Measurements from ENCODE around the gene AP1B1. TPM values are rescaled to one million over a fixed set of nuclear protein-coding genes. Genes with fewer than 3 reads are reported as not detected.
"Not testable (repeated sequence)": the region's sequence is repeated elsewhere in the genome, so short reads cannot be mapped to it uniquely, and the experiment has no call there.

The AP1B1 gene
- total RNA-seq, 1 donor from 2014 or later = 60.9 TPM

- Mint-ChIP-seq H3K4me3 (no peak overlapping the region), H3K36me3 (no peaks in the 10 kb centered on the region), H3K4me1 (ENCODE audit: unreplicated experiment) (peaks cover 8% of the 10 kb centered on the region), H3K27ac (no peak overlapping the region), H3K27me3 (peaks cover 21% of the 10 kb centered on the region), H3K9me3 (no peaks in the 10 kb centered on the region)
- no peak for DNase-seq (ENCODE audit: extremely low spot score, unreplicated experiment)
- TF ChIP-seq, protein P1, sequence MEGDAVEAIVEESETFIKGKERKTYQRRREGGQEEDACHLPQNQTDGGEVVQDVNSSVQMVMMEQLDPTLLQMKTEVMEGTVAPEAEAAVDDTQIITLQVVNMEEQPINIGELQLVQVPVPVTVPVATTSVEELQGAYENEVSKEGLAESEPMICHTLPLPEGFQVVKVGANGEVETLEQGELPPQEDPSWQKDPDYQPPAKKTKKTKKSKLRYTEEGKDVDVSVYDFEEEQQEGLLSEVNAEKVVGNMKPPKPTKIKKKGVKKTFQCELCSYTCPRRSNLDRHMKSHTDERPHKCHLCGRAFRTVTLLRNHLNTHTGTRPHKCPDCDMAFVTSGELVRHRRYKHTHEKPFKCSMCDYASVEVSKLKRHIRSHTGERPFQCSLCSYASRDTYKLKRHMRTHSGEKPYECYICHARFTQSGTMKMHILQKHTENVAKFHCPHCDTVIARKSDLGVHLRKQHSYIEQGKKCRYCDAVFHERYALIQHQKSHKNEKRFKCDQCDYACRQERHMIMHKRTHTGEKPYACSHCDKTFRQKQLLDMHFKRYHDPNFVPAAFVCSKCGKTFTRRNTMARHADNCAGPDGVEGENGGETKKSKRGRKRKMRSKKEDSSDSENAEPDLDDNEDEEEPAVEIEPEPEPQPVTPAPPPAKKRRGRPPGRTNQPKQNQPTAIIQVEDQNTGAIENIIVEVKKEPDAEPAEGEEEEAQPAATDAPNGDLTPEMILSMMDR (conservative IDR thresholded peaks at IDR 0.05) = no peak
Measured at GRCh38 chr22:29427176-29427760, 38.9 kb upstream of the AP1B1 start.

- H3K27ac Mint-ChIP-seq = no peak overlapping the region
- H3K27me3 Mint-ChIP-seq = peaks cover 16% of the 10 kb centered on the region
- DNase-seq (ENCODE audit: extremely low spot score, unreplicated experiment) = no peak
- H3K4me3 Mint-ChIP-seq = no peak overlapping the region
- no peaks in the 10 kb centered on the region for H3K36me3 Mint-ChIP-seq
- H3K4me1 Mint-ChIP-seq (ENCODE audit: unreplicated experiment) = peaks cover 8% of the 10 kb centered on the region
- TF ChIP-seq, protein P1 (conservative IDR thresholded peaks at IDR 0.05) = no peak
- H3K9me3 Mint-ChIP-seq = no peaks in the 10 kb centered on the region
Measured at GRCh38 chr22:29426476-29426875, 38.1 kb upstream of the AP1B1 start.

DNA sequence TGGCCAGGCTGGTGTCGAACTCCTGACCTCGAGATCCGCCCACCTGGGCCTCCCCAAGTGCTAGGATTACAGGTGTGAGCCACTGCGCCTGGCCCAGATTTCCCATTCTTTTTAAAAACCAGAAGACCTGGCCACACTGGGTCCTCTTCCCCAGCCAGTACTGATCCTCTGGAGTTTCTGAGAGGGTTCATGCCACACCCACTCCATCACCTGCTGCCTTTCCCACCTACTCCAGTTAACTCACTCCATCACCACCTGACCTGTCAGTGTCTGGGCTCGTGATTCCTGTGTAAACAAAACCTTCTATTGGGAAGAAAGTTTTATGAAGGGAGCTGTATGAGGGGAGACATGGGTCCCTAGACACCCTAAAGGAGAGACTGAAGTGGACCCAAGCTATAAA lies 30.3 kb upstream of the AP1B1 start:
- H3K27ac Mint-ChIP-seq = not testable (repeated sequence)

GRCh38 chr22:29414951-29415591 lies 26.7 kb upstream of the AP1B1 start:
- H3K36me3 Mint-ChIP-seq; H3K9me3 Mint-ChIP-seq; DNase-seq (ENCODE audit: extremely low spot score, unreplicated experiment); H3K4me3 Mint-ChIP-seq; H3K4me1 Mint-ChIP-seq (ENCODE audit: unreplicated experiment); H3K27ac Mint-ChIP-seq: not testable (repeated sequence)
- peaks cover 13% of the 10 kb centered on the region for H3K27me3 Mint-ChIP-seq

More for the DNA sequence above, 30.3 kb upstream of the AP1B1 start:
- H3K27me3 Mint-ChIP-seq; H3K4me1 Mint-ChIP-seq (ENCODE audit: unreplicated experiment); H3K4me3 Mint-ChIP-seq; DNase-seq (ENCODE audit: extremely low spot score, unreplicated experiment); H3K9me3 Mint-ChIP-seq; H3K36me3 Mint-ChIP-seq: not testable (repeated sequence)

GRCh38 chr22:29412772-29413171 lies 24.4 kb upstream of the AP1B1 start:
- not testable (repeated sequence) for H3K9me3 Mint-ChIP-seq; H3K4me1 Mint-ChIP-seq (ENCODE audit: unreplicated experiment); H3K4me3 Mint-ChIP-seq; DNase-seq (ENCODE audit: extremely low spot score, unreplicated experiment); H3K36me3 Mint-ChIP-seq; H3K27ac Mint-ChIP-seq
- peaks cover 18% of the 10 kb centered on the region for H3K27me3 Mint-ChIP-seq
- TF ChIP-seq, protein P1 (conservative IDR thresholded peaks at IDR 0.05) = peak; percentile 65

DNA sequence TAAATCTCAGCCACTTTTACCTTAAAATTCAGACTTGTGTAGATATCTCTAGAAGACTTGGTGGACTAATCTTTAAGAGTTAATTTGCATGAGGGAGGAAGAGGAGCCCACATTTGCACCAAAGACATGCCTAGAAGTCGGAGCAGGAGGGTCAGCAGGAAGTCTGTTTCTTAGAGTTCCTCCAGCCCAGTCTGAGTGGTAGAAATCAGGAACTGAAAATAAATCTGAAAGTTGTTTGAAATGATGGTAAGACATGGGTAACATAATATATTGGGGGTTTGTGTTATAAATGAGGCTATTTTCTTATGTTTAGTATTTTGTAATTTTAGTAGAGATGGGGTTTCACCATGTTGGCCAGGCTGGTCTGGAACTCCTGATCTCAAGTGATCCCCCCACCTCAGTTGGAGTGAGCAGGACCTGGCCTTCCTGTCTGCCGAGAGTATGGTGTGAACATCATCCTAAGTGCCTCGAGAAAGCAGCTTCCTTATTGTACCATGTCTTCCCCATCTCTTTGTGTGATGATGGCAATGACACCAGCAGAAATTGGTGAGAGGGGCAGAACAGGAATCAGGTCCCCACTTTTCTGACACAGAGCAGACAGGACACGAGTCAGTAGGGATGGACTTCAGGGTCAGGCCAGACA lies 23.3 kb upstream of the AP1B1 start:
- H3K4me3 Mint-ChIP-seq; H3K27ac Mint-ChIP-seq; H3K9me3 Mint-ChIP-seq; H3K4me1 Mint-ChIP-seq (ENCODE audit: unreplicated experiment); DNase-seq (ENCODE audit: extremely low spot score, unreplicated experiment); H3K36me3 Mint-ChIP-seq: not testable (repeated sequence)
- peaks cover 18% of the 10 kb centered on the region for H3K27me3 Mint-ChIP-seq

GRCh38 chr22:29408940-29409339 lies 20.6 kb upstream of the AP1B1 start:
- Mint-ChIP-seq H3K27ac (no peak overlapping the region), H3K4me3 (no peak overlapping the region), H3K27me3 (peaks cover 20% of the 10 kb centered on the region), H3K4me1 (ENCODE audit: unreplicated experiment) (no peaks in the 10 kb centered on the region), H3K9me3 (no peaks in the 10 kb centered on the region), H3K36me3 (no peaks in the 10 kb centered on the region)
- TF ChIP-seq, protein P1 (conservative IDR thresholded peaks at IDR 0.05) = no peak
- peak; percentile 1 for DNase-seq (ENCODE audit: extremely low spot score, unreplicated experiment)

DNA sequence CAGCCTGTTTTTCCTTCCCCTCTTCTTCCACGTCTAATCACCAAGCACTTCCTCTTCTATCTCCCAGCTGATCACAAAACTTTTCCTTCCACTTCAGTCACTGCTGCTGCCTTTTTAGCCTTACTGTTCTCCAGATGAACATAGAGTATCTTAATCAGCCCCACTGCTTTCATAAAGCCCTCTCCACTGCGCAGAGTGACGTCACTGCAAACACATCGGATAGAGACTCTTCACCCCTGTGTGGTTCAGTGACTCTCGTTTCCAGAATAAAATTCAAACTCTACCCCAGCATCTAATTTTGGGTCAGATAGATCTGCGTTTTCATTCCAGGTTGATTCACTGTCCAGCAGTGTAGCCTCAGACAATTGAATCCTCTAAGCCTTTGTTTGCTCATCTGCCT lies 13.2 kb upstream of the AP1B1 start:
- DNase-seq (ENCODE audit: extremely low spot score, unreplicated experiment); H3K36me3 Mint-ChIP-seq; H3K27ac Mint-ChIP-seq; H3K9me3 Mint-ChIP-seq; H3K4me1 Mint-ChIP-seq (ENCODE audit: unreplicated experiment); H3K4me3 Mint-ChIP-seq: not testable (repeated sequence)
- peaks cover 24% of the 10 kb centered on the region for H3K27me3 Mint-ChIP-seq

Measured in type B pancreatic cell (in vitro differentiated cells).